NCI-H345 treated with DMSO at 0.1 percent for 48 hours (cell line): ENCODE measurements around the gene SMARCD3.

Experiments used
- DNase-seq: peaks from one replicate; lab custom pipeline; 2025; ENCODE audit not compliant: unreplicated experiment; lab: John Stamatoyannopoulos, UW

SMARCD3 gene

DNA sequence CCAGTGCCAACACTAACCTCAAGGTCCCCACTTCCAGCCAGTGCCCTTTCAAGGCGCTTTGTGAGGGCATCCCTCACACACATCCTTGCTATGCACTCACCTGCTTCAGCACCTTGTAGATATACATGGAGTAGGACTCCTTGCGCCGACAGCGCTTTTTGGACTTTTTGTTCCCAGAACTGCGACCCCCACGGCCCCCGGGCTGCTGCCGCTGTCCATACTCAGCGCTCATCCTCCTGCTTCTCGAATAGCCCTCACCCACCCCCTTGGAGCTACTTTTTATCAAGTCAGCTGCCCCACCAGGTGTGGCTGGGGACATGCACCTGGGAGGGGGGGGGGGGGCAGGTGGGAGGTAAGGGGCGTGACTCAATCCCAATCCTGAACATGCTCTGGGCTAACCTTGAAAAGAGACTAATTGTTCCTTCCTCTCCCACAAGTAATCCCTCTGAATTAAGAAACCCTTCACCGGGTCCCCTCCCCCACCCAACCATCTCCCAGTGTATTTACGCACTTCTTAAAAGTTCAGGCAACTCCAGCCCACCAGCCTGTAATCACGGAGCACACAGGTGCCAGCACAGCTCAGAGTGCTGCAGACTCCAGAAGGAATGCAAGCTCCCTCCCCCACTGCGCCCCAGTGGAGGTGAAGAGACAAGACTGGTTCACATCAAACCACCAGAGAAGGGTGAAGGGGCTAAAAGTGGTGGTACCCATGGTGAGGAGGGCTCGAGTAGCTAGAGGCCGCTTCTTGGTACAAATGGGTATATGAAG, 38.2 kb downstream of the SMARCD3 start, which contains the start of gene H2BK1:
TSS of gene H2BK1 (minus strand) at position 402 of the 768 bp plus-strand sequence. CDS start at position 232, 170 bp downstream.
- no peak for DNase-seq

DNA sequence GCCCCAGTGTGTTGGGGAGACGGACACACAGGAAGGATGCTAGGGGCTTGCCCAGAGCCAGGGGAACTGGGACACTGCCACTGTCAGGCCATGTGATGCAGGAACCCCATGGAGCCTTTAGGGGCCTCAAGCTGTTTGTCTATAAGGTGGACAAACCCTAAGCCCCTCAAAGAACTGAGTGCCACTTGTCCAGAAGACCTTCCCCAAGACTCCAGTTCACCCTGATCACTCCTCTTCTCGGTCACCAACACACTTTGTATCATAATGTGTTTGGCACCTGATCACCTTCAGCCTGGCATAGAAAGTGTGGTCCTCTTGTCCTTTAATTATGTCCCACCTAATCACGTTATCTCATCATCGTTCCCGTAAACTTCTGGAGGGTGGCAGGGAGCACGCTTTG, 38.9 kb downstream of the SMARCD3 start:
- no peak for DNase-seq

DNA sequence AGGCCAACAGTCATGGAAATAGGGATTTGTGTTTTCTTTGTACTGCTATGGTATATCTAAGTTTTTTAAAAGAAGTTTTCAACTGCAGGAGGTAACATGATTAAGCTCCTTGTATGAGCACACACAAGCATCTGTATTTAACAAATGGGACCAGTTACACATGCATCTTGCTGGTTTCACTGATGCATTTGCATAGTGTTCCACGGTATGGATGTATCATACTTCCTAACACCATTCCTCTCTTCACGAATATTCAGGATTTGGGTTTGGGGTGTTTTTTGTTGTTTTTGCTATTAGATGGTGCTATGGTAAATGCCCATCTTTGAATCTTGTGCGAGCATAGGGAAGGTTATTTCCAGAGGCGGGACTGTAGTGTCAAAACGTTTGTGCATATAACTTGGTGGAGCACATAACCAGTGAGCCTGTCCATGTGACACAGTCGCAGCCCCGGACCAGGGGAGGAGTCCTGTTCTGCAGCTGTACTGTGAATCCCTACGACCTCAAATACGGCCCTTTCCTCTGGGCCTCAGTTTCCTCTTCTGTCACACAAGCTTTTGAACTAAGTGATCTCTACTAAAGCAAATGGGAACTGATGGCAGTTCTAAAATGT, 40.1 kb downstream of the SMARCD3 start:
- no peak for DNase-seq

DNA sequence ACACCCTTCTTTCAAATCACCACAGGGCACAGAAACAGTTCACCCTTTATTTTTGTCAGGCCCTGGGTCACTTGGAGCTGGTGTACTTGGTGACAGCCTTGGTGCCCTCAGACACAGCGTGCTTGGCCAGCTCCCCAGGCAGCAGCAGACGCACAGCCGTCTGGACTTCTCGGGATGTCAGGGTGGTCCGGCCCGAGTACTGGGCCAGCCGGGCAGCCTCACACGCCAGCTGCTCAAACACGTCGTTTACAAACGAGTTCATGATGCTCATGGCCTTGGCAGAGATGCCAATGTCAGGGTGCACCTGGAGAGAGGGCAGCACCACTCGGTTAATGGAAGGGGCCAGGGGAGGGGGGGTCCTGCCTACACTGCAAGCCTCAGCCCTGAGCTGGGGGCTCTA, 40.7 kb downstream of the SMARCD3 start:
- DNase-seq: no peak

DNA sequence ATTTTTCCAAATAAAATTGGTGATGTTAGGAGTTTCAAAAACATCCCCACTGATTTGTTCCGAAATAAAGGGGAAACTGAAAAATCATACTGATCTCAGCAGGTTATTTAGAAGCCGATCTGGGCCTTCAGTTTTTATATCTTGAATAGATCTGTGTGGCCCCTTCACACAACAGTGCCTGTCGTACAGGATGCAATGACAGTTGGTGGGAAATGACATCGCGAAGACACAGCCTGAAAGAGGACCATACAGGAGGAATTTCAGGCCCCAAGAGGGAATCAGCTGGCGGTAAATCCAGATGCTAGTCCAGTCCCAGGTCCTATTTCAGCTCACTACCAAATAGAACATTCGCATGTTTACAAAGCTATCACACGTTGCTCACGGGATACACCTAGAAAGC, 41.2 kb downstream of the SMARCD3 start:
- no peak for DNase-seq

DNA sequence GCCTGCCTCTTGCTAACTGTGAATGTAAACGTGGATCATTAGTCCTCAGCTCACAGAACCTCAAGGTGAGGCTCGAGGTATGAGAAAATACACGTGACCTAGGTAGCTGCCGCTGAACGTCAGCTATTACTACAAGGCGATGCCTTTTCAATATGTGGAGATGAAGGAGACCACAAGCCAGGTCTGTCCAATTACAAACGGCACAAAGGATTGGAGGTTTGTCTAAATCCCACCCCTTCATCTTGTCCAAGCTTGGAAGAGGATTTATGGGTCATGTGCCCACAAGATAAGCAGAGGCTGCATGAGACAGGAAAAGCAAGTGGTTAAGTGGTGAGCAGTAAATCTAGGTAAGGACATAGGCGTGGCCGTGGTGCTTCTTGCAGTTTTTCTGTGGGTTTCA, 41.6 kb downstream of the SMARCD3 start:
- DNase-seq: no peak

DNA sequence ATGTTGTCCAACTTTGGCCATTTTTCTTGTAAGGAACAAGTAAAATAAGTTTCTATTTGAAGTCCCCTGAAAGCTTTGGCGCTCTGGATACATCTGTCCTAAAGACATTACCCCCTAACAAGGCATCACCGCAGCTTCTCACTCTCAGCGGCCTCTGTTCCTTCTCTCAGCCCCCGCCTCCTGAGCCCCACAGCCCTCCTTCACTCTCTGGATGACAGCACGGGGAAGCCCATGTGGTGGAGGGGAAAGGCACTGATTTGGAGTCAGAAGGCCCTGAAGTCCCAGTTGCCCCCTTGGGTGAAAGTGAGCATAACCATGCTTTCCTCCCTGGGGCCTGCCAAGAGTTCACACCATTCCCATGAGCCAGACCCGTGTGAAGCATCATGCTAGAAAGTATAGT, 42.8 kb downstream of the SMARCD3 start:
- no peak for DNase-seq

DNA sequence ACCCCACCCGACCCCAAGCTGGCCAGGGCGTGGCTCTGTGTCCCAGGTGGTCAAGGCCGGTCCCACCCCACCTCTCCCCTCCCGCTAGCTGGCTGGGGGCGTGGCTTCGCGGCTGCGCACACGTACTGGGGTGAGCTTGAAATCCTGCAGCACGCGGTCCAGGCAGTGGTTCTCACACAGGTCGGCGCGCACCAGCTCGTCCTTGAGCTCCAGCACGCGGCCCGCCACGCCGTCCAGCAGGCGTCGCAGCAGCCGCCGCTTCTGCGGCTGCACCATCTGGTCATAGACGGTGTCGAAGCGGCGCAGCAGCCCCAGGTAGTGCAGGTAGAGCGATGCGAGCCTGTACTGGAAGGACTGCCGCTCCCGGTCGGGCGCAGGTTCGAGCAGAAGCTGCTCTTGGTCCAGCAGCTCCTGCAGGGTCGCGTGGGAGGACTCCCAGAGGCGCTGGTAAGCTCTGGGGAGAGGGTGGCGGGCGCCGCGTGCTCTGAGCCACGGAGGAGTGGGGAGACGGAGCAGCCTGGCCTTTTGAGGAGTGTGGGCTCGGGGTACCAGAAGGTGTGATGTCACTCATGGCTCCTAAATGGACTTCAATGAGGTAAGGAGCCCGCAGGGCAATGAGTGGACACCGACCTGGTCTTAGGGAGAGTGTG, 44.0 kb downstream of the SMARCD3 start:
- no peak for DNase-seq

DNA sequence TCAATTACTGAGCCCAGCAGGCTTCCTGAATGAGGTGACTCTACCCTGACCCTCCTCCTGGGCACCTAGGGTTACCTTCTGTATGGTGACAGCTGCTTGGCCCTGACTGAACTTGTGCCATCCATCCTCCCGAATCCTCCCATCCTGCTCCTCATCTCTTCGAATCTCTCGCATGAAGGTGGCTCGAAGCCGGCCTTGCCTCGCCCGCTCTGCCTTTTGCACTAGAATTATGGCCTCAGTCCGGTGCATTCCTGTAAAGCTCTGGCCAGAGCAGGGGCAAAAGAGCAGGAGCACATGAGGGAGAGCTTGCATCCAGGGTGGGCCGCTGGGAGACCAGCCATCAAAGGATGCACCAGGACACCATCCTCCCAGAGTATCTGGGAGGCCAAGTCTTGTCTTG, 45.7 kb downstream of the SMARCD3 start:
- DNase-seq: no peak

DNA sequence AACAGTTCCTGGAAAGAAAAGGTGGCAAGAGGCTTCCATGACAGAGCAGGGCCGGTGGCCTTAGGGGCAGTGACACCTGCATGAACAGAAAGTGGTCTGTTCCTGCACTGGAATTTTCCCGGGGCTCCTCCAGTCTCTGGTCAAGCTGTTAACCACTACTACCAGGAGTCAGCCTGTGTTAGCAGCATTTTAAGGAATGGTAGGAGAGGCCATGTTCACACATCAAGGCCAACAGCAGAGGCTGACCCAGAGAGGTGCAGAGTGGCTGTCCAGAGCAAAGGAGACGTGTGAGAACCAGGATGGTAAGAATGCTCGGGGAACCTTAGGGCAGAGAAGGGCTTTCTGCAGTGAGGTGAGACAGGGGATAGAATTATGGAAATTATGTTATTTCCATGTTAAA, 46.7 kb downstream of the SMARCD3 start:
- no peak for DNase-seq

DNA sequence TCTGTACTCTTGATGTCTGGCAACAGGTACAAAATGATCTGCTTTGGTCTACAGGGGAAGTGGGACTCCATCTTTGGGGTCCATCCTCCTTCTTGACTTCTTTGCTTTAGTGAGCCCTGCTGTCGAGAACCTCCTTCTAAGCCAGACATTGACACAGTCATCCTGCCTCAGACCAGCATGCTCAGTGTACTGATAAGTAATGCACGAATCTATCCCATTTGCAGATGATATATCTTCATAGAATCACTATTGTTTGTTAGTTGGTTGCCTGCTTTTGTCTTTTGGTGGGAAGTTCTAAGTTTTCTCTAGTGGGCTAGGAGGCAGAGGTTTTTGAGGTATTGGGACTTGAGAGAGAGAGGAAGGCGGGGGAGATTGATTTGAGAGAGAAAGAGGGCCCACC, 47.1 kb downstream of the SMARCD3 start:
- DNase-seq: no peak

DNA sequence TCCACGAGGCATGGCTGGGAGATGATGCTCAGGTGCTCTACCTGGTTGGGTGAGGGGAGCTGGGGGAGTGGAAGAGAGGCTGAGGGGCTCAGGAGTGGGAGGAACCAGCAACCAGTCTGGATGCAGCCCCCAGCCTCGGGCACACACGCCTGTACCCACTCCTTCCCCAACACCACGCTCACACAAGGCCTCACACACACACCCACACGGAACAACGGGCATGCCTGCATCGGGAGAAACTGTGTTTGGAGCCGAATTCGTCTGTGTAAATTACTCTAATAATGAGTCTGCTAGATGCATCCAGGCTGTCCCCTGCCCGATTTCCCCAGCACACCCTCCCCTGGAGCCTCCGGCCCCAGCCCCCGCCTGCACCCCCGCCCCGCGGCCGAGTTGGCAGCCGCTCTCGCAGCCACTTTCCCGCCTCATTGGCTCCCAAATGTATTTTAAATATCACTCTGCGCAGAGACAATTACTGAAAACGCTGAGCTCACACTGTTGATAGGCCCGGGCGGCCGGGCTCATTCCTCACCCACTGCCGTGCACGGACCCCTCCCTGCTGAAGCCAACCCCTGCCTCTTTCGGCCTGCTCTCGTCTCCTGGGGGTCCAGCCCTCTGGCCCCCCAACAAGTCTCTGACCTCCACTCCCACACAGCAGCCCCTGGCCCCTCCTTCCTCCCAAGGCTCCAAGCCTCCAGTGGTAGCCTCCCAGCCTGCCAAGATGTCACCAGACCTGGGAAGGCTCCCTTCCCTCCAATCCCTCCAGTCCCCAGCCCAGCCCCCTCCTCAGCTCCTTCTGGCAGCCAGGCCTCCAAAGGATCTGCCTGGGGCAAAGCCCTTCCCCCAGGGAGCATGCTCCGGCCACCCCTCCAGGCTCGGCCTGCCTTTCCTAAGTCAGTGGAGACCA, 49.3 kb downstream of the SMARCD3 start:
- DNase-seq: no peak

DNA sequence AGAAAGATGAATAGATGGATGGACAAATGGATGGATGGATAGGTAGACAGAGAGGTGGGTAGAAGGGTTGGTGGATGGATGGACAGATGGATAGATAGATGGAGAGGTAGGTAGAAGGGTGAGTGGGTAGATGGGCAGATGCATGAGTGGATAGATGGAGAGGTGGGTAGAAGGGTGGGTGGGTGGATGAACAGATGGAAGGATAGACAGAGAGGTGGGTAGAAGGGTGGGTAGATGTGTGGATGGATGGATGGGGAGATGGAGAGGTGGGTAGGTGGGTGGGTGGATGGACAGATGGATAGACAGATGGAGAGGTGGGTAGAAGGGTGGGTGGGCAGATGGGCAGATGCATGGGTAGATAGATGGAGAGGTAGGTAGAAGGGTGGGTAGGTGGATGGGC, 50.6 kb downstream of the SMARCD3 start:
- DNase-seq: no peak

DNA sequence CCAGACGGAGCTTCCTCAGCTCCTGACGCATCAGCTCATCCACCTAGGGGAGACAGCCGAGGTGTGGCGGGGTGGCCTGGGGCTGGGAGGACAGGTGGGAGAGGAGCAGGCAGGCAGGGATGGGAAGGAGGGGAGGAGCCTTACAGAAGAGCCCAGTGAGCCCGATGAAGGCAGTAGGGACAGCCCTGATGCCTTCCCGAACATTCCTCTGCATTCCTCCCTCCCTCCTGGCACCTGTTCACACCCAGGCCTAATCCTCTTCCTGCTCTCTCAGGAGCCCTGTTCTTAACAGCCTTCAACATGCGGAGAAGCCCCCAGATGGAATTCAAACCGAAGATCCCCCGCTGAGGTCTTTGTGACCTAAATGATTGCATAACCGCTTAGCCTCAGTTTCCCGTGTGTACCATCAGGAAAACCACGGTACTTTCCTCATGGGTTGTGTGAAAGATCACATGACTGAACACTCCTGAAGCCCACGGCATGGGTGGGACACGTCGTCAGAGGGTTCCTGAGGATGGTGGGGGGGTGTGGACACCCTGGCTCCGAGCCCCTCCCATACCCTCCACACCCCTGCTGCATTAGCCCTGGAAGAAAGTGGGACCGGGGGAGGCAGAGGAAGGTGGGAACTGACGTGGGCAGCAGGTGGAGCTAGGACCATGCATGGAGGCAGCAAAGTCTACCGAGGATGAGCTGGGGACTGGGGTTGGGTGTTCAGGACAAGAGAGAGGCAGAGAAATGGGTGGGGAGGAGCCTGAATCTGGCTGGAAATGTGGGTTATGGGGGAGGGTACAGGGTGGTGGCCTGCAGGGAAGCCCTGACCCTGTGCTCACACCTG, 52.7 kb downstream of the SMARCD3 start:
- DNase-seq: no peak

DNA sequence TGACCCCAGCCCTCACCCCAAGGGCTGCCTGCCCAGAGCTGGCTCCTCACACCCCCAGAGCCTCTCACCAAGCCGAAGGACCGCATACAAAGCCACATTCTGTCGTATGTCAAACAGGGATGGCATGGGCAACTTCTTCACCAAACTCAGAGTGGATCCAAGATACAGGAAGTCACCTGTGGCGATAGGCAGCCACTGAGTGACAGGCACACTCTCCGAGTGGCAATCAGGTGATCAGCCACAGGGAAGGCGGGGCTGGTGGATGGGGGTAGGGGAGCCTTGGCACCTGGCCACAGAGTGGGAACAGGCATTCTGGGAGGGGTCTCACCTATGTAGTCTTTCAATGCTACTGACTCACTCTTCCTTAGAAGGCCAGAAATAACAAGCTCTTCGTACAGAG, 54.3 kb downstream of the SMARCD3 start:
- no peak for DNase-seq

DNA sequence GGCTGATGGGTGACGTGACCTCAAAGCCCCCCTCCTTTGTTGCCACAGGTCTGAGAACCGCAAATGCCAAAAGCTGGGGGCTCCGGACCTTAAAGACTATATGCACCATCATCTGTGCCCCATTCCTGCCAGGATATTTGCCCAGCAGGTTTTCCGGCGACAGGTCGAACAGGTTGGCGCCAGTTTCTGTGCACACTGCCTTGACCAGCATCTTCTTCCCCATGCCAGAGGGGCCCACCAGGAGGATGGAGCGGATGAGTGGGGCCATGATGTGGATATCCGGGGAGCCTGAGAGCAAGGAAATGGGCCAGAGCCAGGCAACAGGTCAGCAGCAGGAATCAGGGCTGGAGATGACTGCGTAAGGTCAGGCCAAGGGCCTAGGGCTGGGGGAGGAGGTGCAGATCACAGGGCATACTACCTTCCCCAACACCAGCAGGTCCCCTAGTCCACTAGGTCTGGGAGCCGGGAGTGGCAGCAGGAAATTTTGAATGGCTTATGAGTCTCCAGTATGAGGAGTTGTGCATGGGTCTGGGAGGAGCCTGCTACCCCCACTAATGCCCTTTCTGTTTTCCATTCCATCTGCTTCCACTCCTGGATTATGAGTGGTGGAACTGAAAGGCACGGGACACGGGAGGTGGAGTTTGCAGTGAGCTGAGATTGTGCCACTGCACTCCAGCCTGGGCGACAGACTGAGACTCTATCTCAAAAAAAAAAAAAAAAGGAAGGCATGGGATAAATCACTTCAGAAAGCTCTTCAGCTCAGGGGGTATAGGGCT, 55.1 kb downstream of the SMARCD3 start:
- no peak for DNase-seq

DNA sequence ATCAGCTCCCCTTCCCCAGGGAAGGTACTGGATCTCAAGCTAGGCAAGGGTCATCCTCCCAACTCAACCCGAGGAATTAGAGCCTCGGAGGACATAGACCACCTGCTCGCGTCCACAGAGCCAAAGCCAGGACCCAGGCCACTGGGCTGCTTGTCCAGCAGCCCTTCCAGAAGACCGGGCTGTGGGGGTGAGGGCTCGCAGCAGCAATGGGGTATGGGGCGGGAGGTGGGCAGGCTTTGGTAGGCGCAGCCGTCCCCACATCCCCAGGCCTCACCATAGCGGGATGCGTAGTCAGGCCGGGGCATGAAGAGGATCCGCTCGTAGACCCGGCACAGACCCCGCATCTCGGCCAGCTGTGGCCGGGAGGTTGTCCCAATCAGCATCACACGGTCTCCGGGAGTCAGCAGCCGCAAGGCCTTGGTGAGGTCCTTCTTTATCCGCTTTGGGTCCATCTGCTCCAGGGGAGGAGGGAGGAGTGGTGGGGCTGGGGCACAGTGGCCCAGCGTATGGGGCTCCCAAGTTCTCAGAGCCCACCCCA, 56.4 kb downstream of the SMARCD3 start:
- no peak for DNase-seq

DNA sequence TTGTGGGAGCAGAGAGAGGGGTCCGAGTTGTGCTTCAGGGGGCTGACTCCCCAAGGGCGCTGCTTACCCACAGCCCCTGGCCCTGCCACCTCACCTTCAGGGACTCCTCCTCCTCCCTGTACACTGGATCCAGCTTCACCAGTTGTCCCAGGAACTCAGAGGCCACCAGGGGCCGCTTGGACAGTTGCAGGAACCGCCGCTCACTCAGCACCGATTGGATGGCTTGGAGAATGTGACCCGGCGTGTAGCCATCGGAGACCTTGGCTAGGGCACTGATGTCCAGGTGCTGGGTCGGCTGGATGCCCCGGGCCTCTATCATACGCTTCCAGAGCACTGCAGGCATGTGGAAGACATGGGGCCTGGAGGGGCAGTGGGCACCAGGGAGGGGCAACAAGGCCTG, 57.0 kb downstream of the SMARCD3 start:
- DNase-seq: no peak

DNA sequence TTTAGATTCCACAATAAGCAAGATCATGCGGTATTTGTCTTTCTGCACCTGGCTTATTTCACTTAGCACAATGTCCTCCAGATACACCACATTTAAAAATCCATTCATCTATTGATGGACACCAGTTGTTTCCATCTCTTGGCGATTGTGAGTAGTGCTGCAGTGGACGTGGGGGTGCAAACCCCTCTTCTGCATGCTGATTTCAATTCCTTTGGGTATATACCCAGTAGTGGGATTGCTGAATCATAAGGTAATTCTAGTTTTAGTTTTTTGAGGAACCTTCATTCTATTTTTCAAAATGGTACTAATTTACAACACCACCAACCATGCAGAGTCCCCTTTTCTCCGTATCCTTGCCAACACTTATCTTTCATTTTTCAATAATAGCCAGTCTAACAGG, 59.5 kb downstream of the SMARCD3 start:
- no peak for DNase-seq
